GM21737 (cell line): Measurements from ENCODE around the gene GNB2.
"Not testable (repeated sequence)": the region's sequence is repeated elsewhere in the genome, so short reads cannot be mapped to it uniquely, and the experiment has no call there.

Experiments used
- ATAC-seq: cut with Tn5 transposase; IDR thresholded peaks from one replicate; pipeline ENCODE4 v1.9.1; 2021; ENCODE audit warnings: mild to moderate bottlenecking, moderate library complexity; ENCODE audit not compliant: unreplicated experiment

GNB2 gene

DNA sequence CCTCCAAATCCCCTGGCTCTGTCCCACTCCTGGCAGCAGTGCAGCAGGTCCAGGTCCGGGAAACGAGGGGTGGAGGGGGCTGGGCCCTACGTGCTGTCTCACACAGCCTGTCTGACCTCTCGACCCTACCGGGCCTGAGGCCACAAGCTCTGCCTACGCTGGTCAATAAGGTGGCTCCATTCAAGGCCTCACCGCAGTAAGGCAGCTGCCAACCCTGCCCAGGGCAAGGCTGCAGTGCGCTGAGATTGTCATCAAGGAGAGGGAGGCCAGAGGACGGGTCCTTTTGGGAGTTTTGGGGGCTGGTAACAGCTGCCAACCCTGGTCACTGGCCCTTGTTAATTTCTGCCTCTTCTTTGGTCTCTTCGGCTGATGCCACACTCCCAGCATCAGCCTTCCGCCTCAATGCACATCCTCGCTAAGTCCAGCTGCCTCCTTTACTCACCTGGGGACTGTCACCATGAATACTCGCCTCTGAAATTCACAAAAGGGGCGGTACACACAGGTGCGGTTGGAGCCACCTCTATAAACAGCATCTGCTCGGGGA lies 50.3 kb downstream of the GNB2 start:
- ATAC-seq, result no peak

DNA sequence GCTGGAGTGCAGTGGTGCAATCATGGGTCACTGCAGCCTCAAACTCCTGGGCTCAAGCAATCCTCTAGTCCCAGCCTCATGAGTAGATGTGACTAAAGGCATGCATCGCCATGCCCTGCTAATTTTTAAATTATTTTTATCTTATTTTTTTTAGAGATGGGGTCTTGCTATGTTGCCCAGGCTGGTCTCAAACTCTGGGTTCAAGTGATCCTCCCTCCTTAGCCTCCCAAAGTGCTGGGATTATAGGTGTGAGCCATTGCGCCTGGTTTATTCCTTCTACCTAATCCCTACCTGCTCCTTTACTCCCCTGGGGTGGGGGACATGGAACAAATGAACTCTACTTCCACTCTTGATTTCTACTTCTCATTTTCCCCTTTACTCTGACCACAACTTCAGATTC lies 50.8 kb downstream of the GNB2 start:
- ATAC-seq, result not testable (repeated sequence)

DNA sequence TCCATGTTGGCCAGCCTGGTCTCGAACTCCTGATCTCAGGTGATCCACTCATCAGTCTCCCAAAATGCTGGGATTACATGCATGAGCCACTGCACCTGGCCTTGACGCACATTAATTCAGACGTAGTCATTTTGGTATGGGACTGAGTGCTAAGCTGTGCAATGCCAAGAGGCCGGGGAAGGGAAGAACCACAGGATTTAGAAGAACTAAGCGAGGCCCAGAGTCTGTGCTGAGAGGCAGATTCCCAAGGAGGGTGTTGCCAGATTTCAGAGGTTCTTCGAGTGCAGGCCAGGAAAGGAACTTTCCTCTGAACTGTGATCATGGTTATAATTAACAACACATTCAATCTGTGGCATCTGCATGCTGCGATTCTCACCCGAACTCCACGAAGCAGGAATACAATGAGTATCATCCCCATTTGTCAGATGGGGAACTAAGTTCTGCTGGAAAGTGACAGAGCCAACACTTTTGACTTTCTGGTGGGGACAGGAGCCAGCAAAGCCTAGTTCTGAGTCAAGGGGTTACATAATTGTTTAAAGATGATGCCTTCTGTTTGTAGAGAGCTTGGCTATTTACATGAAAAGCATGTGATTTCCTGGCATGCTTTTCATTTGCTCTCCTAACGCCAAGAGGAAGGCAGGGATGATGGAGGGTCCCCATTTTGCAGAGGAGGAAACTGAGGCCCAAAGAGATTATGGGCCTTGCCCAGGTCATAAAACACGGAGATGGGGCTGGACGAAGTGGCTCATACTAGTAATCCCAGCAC lies 53.6 kb downstream of the GNB2 start:
- ATAC-seq, result no peak

DNA sequence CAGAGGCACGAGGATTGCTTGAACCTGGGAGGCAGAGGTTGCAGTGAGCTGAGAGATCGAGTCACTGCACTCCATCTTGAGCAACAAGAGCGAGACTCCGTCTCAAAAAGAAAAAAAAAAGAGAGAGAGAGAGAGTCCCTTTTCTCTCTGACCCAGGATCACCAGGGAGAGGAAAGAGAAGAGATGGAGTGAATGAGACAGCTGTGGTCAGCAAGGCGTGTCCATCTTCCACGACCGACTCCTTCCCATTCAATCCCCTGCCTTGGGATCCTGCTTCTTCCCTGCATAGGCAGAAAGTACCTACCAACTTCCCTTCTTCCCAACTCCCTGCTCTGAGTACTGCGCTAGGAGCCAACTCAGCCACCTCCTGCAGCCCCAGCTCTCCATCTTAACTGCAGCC lies 54.7 kb downstream of the GNB2 start:
- ATAC-seq, result no peak
